Esophagus squamous epithelium (tissue), 4 donors: ENCODE data around the gene MEI1.

Experiments
- POLR2A ChIP-seq, 4 donors: fragments of 450-650 bp; IDR thresholded peaks; one replicate each; pipeline ENCODE4 v1.6.1; 2017; ENCODE audit warnings: antibody characterized with exemption in 4 of 4, mild to moderate bottlenecking in 4 of 4, moderate library complexity in 3 of 4
- TF ChIP-seq, protein P1 (sequence below), 6 experiments: fragments of 450-650 bp in 4 of 6; fragments of 200-600 bp in 2 of 6; sonication (generic) in 2 of 6; IDR thresholded peaks; one replicate each; pipeline ENCODE4 v1.5.1; 2016 to 2019; ENCODE audit warnings: antibody characterized with exemption in 6 of 6, mild to moderate bottlenecking in 4 of 6, moderate library complexity in 4 of 6

DNA sequence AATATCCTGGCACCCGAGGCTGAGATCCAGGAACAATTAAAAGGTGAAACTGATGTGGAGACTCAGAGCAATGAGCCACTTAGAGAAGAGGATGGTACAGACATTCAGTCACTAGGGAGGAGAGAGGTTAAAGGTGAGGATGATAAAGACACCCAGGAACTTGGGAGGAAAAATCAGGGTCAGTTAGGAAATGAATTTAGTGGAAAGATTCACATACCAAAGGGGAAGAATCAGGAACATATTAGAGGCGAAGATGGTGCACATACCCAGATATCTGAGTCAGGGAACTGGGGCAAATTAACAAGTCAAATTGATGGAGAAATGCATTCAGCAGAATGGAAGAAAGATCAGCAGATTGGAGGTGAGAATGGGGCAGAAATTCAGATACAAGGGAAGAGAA is 4.1 kb upstream of the MEI1 start:
- TF ChIP-seq POLR2A (IDR thresholded peaks at IDR 0.05) = no peak
- TF ChIP-seq, protein P1, sequence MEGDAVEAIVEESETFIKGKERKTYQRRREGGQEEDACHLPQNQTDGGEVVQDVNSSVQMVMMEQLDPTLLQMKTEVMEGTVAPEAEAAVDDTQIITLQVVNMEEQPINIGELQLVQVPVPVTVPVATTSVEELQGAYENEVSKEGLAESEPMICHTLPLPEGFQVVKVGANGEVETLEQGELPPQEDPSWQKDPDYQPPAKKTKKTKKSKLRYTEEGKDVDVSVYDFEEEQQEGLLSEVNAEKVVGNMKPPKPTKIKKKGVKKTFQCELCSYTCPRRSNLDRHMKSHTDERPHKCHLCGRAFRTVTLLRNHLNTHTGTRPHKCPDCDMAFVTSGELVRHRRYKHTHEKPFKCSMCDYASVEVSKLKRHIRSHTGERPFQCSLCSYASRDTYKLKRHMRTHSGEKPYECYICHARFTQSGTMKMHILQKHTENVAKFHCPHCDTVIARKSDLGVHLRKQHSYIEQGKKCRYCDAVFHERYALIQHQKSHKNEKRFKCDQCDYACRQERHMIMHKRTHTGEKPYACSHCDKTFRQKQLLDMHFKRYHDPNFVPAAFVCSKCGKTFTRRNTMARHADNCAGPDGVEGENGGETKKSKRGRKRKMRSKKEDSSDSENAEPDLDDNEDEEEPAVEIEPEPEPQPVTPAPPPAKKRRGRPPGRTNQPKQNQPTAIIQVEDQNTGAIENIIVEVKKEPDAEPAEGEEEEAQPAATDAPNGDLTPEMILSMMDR (IDR thresholded peaks at IDR 0.05) = no peak
